ENCODE measurements around the gene KIF4B. TPM values are rescaled to one million over a fixed set of nuclear protein-coding genes. Genes with fewer than 3 reads are reported as not detected.

Gene KIF4B
- polyA plus RNA-seq (2013), result 0.01 TPM in 1 of 2 replicates, not detected in the other

- H3K79me1 ChIP-seq (ENCODE audit: low read length), result no peaks in the 10 kb centered on the region
- H3K79me2 ChIP-seq (ENCODE audit: control insufficient read depth, insufficient read depth, low read length, poor library complexity), result no peaks in the 10 kb centered on the region
- no peaks in the 10 kb centered on the region for H3K9me3 ChIP-seq (ENCODE audit: insufficient read depth, low read depth, low read length)
- no peak for DNase-seq
- no peak within 1 kb of the TSS for H3K4me2 ChIP-seq (ENCODE audit: low read length)
- no peak within 1 kb of the TSS for H4K8ac ChIP-seq (ENCODE audit: low read depth, low read length)
- no peak within 1 kb of the TSS for H4K91ac ChIP-seq (ENCODE audit: low read depth, low read length)
- H2BK5ac ChIP-seq (ENCODE audit: low read depth, low read length, poor library complexity), result no peak within 1 kb of the TSS
- no peak within 1 kb of the TSS for H3K18ac ChIP-seq (ENCODE audit: low read length)
- no peak within 1 kb of the TSS for H2BK120ac ChIP-seq (ENCODE audit: insufficient read depth, low read length, poor library complexity)
- no peak within 1 kb of the TSS for H2AK5ac ChIP-seq (ENCODE audit: low read length)
- H2AFZ ChIP-seq (ENCODE audit: insufficient read depth, low read length, poor library complexity), result no peak within 1 kb of the TSS
- H3K27ac ChIP-seq (ENCODE audit: low read depth, low read length), result no peak within 1 kb of the TSS
- no peaks in the 10 kb centered on the region for H3K4me1 ChIP-seq (ENCODE audit: control insufficient read depth in 1 of 2, insufficient read depth in 2 of 2, low read length in 2 of 2)
- no peak within 1 kb of the TSS for H3K23ac ChIP-seq (ENCODE audit: low read length)
- H4K12ac ChIP-seq (ENCODE audit: low read depth, low read length), result no peak within 1 kb of the TSS
- H3K4ac ChIP-seq (ENCODE audit: low read depth, low read length), result no peak within 1 kb of the TSS
- H3K27me3 ChIP-seq (ENCODE audit: insufficient read depth, low read length), result no peaks in the 10 kb centered on the region
- no peaks in the 10 kb centered on the region for H3K36me3 ChIP-seq (ENCODE audit: control insufficient read depth in 1 of 2, insufficient read depth in 2 of 2, low read length in 2 of 2)
- H3K9ac ChIP-seq (ENCODE audit: low read length), result no peak within 1 kb of the TSS
- no CpG with 5 or more reads among the region's 21 CpGs for WGBS (ENCODE audit: extremely low coverage, insufficient coverage, insufficient read length)
- H3K4me3 ChIP-seq (ENCODE audit: low read depth, low read length), result no peak within 1 kb of the TSS
- no peak within 1 kb of the TSS for H2BK12ac ChIP-seq (ENCODE audit: low read length)
- no peak within 1 kb of the TSS for H3K14ac ChIP-seq (ENCODE audit: low read length)
Measured at GRCh38 chr5:155013526-155013925, at the start of gene KIF4B. TSS of gene KIF4B (plus strand) at chr5:155013755. CDS start at chr5:155013860, 105 bp downstream.

GRCh38 chr5:154966081-154966841 lies 47.3 kb upstream of the KIF4B start:
- Histone ChIP-seq H3K9me3 (ENCODE audit: insufficient read depth, low read depth, low read length) (no peaks in the 10 kb centered on the region), H3K4ac (ENCODE audit: low read depth, low read length) (no peak overlapping the region), H4K12ac (ENCODE audit: low read depth, low read length) (no peak overlapping the region), H3K18ac (ENCODE audit: low read length) (no peak overlapping the region), H3K4me2 (ENCODE audit: low read length) (no peak overlapping the region), H3K14ac (ENCODE audit: low read length) (no peak overlapping the region), H3K9ac (ENCODE audit: low read length) (no peak overlapping the region), H3K36me3 (ENCODE audit: control insufficient read depth in 1 of 2, insufficient read depth in 2 of 2, low read length in 2 of 2) (peaks cover 6 to 7% of the 10 kb centered on the region in 2 experiments), H3K27ac (ENCODE audit: low read depth, low read length) (no peak overlapping the region), H3K4me3 (ENCODE audit: low read depth, low read length) (no peak overlapping the region), H2BK5ac (ENCODE audit: low read depth, low read length, poor library complexity) (no peak overlapping the region), H2AK5ac (ENCODE audit: low read length) (no peak overlapping the region), H3K4me1 (ENCODE audit: control insufficient read depth in 1 of 2, insufficient read depth in 2 of 2, low read length in 2 of 2) (no peaks in the 10 kb centered on the region), H3K79me1 (ENCODE audit: low read length) (no peaks in the 10 kb centered on the region), H2AFZ (ENCODE audit: insufficient read depth, low read length, poor library complexity) (no peak overlapping the region), H2BK120ac (ENCODE audit: insufficient read depth, low read length, poor library complexity) (no peak overlapping the region), H3K27me3 (ENCODE audit: insufficient read depth, low read length) (no peaks in the 10 kb centered on the region), H4K91ac (ENCODE audit: low read depth, low read length) (no peak overlapping the region), H2BK12ac (ENCODE audit: low read length) (no peak overlapping the region), H3K79me2 (ENCODE audit: control insufficient read depth, insufficient read depth, low read length, poor library complexity) (no peaks in the 10 kb centered on the region), H3K23ac (ENCODE audit: low read length) (no peak overlapping the region), H4K8ac (ENCODE audit: low read depth, low read length) (no peak overlapping the region)
- DNase-seq, result no peak
- no CpG with 5 or more reads among the region's 7 CpGs for WGBS (ENCODE audit: extremely low coverage, insufficient coverage, insufficient read length)

- Histone ChIP-seq H2BK12ac (ENCODE audit: low read length) (no peak overlapping the region), H3K4me1 (ENCODE audit: control insufficient read depth in 1 of 2, insufficient read depth in 2 of 2, low read length in 2 of 2) (no peaks in the 10 kb centered on the region), H3K14ac (ENCODE audit: low read length) (no peak overlapping the region), H3K27me3 (ENCODE audit: insufficient read depth, low read length) (no peaks in the 10 kb centered on the region), H4K91ac (ENCODE audit: low read depth, low read length) (no peak overlapping the region), H2BK120ac (ENCODE audit: insufficient read depth, low read length, poor library complexity) (no peak overlapping the region), H2AFZ (ENCODE audit: insufficient read depth, low read length, poor library complexity) (no peak overlapping the region), H3K79me1 (ENCODE audit: low read length) (no peaks in the 10 kb centered on the region), H3K18ac (ENCODE audit: low read length) (no peak overlapping the region), H4K12ac (ENCODE audit: low read depth, low read length) (no peak overlapping the region), H3K9ac (ENCODE audit: low read length) (no peak overlapping the region), H3K4ac (ENCODE audit: low read depth, low read length) (no peak overlapping the region), H3K4me3 (ENCODE audit: low read depth, low read length) (no peak overlapping the region), H3K36me3 (ENCODE audit: control insufficient read depth in 1 of 2, insufficient read depth in 2 of 2, low read length in 2 of 2) (peaks cover 3% of the 10 kb centered on the region in 2 experiments), H3K23ac (ENCODE audit: low read length) (no peak overlapping the region), H3K79me2 (ENCODE audit: control insufficient read depth, insufficient read depth, low read length, poor library complexity) (no peaks in the 10 kb centered on the region), H3K27ac (ENCODE audit: low read depth, low read length) (no peak overlapping the region), H4K8ac (ENCODE audit: low read depth, low read length) (no peak overlapping the region), H2AK5ac (ENCODE audit: low read length) (no peak overlapping the region), H3K9me3 (ENCODE audit: insufficient read depth, low read depth, low read length) (no peaks in the 10 kb centered on the region), H2BK5ac (ENCODE audit: low read depth, low read length, poor library complexity) (no peak overlapping the region), H3K4me2 (ENCODE audit: low read length) (no peak overlapping the region)
- DNase-seq, result no peak
- WGBS (ENCODE audit: extremely low coverage, insufficient coverage, insufficient read length), result no CpG with 5 or more reads among the region's 3 CpGs
Measured at GRCh38 chr5:154966874-154967273, 46.7 kb upstream of the KIF4B start.

DNA sequence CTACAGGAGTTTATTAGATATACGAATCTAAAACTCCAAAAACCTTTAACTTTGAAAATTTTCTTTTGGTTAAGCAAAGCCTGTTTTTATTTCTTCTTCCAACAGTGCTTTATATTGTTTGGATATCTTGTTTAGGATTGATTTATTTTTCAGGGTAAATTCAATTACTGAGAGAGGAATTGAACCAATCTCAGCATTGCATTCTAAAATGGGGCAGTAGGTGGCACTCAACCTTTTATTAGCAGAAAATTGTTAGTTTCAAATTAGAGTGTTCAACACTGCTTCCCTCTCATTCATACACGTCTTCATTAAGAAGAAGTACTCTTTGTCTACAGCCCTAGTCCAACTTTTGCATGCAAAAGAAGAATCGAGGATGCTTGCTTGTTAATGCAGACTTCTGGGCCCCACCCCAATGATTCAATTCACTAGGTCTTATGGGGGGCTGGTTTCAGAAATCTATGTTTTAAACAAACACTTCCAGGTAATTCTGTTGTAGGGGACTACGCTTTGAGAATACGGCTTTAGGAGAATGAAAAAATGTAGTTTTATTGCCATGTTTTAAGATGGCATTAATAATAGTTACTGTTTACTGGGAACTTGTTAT lies 46.0 kb upstream of the KIF4B start:
- no peaks in the 10 kb centered on the region for H3K9me3 ChIP-seq (ENCODE audit: insufficient read depth, low read depth, low read length)
- H3K27me3 ChIP-seq (ENCODE audit: insufficient read depth, low read length), result no peaks in the 10 kb centered on the region
- H3K4me3 ChIP-seq (ENCODE audit: low read depth, low read length), result no peak overlapping the region
- no peak overlapping the region for H3K9ac ChIP-seq (ENCODE audit: low read length)
- no peak overlapping the region for H3K27ac ChIP-seq (ENCODE audit: low read depth, low read length)
- no peak overlapping the region for H4K12ac ChIP-seq (ENCODE audit: low read depth, low read length)
- H3K4me1 ChIP-seq (ENCODE audit: control insufficient read depth in 1 of 2, insufficient read depth in 2 of 2, low read length in 2 of 2), result no peaks in the 10 kb centered on the region
- H3K14ac ChIP-seq (ENCODE audit: low read length), result no peak overlapping the region
- H2BK5ac ChIP-seq (ENCODE audit: low read depth, low read length, poor library complexity), result no peak overlapping the region
- no peak overlapping the region for H3K4ac ChIP-seq (ENCODE audit: low read depth, low read length)
- no peak overlapping the region for H3K4me2 ChIP-seq (ENCODE audit: low read length)
- H3K18ac ChIP-seq (ENCODE audit: low read length), result no peak overlapping the region
- H3K23ac ChIP-seq (ENCODE audit: low read length), result no peak overlapping the region
- no peak overlapping the region for H4K91ac ChIP-seq (ENCODE audit: low read depth, low read length)
- H3K79me2 ChIP-seq (ENCODE audit: control insufficient read depth, insufficient read depth, low read length, poor library complexity), result no peaks in the 10 kb centered on the region
- DNase-seq, result peak in 1 of 2 donors; percentile 28
- no peak overlapping the region for H2BK12ac ChIP-seq (ENCODE audit: low read length)
- H2BK120ac ChIP-seq (ENCODE audit: insufficient read depth, low read length, poor library complexity), result no peak overlapping the region
- no peak overlapping the region for H4K8ac ChIP-seq (ENCODE audit: low read depth, low read length)
- H3K36me3 ChIP-seq (ENCODE audit: control insufficient read depth in 1 of 2, insufficient read depth in 2 of 2, low read length in 2 of 2), result peaks cover 3% of the 10 kb centered on the region in 2 experiments
- H2AFZ ChIP-seq (ENCODE audit: insufficient read depth, low read length, poor library complexity), result no peak overlapping the region
- no peaks in the 10 kb centered on the region for H3K79me1 ChIP-seq (ENCODE audit: low read length)
- no CpG with 5 or more reads among the region's 5 CpGs for WGBS (ENCODE audit: extremely low coverage, insufficient coverage, insufficient read length)
- H2AK5ac ChIP-seq (ENCODE audit: low read length), result no peak overlapping the region

Data from trophoblast cell (in vitro differentiated cells and primary cell).